Esophagus muscularis mucosa (tissue), 4 donors: Measurements from ENCODE around the gene NAGS.

ENCODE experiments used
- CTCF ChIP-seq, 3 experiments: fragments of 200-600 bp in 2 of 3; fragments of 450-650 bp in 1 of 3; sonication (generic) in 2 of 3; IDR thresholded peaks; one replicate each; pipeline ENCODE4 v1.5.1; 2017 to 2019; ENCODE audit warnings: antibody characterized with exemption in 3 of 3, mild to moderate bottlenecking in 2 of 3, moderate library complexity in 1 of 3
- EP300 ChIP-seq: sonication (generic); formaldehyde crosslinking; IDR thresholded peaks from one replicate; pipeline ENCODE4 v1.6.1; 2017; ENCODE audit warnings: antibody characterized with exemption
- POLR2A ChIP-seq: fragments of 450-650 bp; IDR thresholded peaks from one replicate; pipeline ENCODE4 v1.6.1; 2017; ENCODE audit warnings: antibody characterized with exemption, moderate library complexity, mild to moderate bottlenecking, low read depth
- POLR2AphosphoS5 ChIP-seq, 2 donors: sonication (generic); formaldehyde crosslinking; IDR thresholded peaks; one replicate each; pipeline ENCODE4 v1.6.1; 2017; ENCODE audit warnings: antibody characterized with exemption in 2 of 2

- no peak for TF ChIP-seq CTCF (IDR thresholded peaks at IDR 0.05)
- TF ChIP-seq EP300, result no peak
- TF ChIP-seq POLR2AphosphoS5 (IDR thresholded peaks at IDR 0.05), result no peak
- TF ChIP-seq POLR2A, result no peak
These were observed 26.1 kb downstream of the NAGS start for GRCh38 chr17:44030482-44030881.
